COLO668 (cell line): Measurements from ENCODE around the gene BAHCC1.
A peak's percentile ranks its signal among the peaks of the same experiment; 100 is the strongest.

ENCODE experiments used
- DNase-seq: peaks from one replicate; lab custom pipeline; 2025; ENCODE audit not compliant: unreplicated experiment; lab: John Stamatoyannopoulos, UW

Gene BAHCC1

DNA sequence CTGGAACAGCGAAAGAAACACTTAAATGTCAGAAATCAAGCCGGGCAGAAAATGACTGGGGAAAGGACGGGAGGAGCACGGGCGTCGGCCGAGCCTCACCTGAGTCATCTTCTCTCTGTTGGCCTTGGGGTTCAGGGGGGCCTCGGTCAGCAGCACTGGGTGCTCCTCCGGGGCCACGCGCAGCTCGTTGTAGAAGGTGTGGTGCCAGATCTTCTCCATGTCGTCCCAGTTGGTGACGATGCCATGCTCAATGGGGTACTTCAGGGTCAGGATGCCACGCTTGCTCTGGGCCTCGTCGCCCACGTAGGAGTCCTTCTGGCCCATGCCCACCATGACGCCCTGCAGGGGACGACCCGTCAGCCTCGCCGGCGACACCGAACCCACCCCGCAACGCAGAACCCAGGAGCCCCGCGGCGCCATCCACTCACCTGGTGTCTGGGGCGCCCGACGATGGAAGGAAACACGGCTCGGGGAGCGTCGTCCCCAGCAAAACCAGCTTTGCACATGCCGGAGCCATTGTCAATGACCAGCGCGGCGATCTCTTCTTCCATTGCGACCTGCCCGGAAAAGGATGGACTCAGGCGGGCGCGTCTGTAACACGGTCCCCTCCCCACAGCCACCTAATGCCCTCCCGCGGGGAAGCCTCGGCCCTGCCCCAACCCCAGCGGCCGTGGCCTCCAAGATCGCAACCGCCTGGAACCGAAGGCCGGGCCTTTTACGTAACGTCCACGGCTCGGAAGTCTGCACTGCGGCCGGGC lies 116.7 kb downstream of the BAHCC1 start:
- DNase-seq = peak; percentile 54

DNA sequence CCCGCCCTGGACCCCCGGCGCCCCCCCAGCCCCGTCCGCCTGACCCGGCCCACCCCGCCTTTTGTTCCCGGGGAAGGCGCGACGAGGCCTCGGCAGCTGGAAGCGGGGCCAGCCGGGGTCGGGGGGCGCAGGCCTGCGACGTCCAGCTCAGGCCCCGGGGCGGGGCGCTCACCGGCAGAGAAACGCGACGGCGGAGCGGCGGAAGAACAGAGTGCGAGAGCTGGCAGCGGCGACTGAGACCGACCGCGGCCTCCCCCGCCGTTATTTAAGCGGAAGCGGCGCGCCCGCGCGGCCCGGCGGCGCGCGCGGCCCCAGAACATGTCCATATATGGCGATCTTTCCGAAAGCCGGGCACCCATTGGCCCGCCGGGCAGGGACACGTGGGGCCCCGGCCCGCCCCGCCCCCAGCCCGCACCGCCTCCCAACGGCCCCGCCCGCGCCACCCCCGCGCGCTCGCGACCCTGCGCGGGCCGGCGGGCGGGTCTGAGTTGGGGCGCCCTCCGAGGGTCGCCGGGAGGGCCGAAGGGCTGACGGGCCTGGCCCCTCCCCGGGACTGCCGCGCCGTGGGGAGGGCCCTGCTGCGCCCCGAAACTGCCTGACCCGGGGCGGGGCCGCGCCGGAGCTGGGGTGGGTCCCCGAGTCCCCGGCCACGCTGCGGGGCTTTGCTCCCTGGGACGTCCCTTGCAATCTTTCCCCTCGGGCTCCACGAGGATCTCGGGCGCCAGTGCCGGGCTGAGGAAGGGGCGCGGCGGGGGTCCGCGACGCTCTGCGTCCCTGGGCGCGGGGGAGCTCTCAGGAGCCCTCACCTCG lies 117.5 kb downstream of the BAHCC1 start, which contains the start of gene ACTG1:
ACTG1 (minus strand) TSS at position 238 of the 810 bp plus-strand sequence. CDS start 445 bp downstream, outside the sequence.
- peak; percentile 92 for DNase-seq

DNA sequence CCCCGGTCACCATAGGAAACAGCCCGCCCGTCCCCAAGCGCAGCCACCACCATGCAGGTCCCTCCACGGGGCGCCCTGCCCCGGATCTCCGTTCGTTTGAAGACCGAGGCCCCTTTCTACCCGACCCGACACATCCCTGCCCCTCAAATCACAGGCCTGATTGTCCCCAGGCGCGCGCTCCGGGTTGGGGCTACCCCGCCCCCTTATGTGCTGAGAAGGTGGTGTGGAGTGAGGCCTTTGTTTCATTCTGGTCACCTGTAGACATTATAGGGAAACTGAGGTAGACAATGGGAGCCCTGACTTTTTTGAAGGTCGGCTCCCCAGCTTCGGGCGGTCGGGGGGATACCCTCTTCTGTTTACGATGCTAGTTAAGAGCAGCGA lies 118.1 kb downstream of the BAHCC1 start:
- DNase-seq = peak; percentile 64

DNA sequence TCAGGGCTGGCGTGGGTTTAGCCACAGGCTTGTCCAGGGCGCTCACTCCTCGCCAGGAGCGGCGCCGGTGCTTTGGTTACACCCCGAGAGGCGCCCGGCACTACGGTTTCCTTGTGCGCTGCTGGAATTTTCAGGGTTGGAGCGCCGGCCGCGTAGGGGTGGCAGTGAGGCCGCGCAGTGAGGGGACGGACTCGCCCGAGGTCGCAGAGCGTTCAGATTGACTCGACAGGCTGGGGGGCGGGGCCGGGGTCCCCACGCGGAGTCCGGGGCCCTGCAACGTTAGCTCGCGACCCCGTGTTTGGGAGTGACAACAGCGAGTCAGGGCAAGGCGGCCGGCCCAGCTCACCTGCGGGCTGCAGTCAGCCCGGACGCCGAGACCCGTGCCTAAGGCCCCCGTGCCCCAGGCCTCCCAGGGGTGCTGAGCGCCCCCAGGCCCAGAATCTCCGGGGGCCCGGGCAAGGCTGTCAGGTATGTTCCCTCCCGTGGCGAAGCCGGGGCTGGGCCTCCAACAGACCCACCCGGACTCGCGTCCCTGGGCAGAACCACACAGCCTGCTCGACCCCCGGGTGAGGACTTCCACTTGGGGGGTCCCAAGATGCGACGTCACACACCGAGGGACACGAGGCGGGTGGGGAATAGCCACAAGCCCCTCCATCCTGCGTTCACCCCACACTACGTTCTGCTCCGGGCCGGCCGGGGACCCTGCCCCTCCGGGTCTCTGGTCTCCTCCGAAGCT lies 118.7 kb downstream of the BAHCC1 start:
- peak; percentile 73 for DNase-seq

DNA sequence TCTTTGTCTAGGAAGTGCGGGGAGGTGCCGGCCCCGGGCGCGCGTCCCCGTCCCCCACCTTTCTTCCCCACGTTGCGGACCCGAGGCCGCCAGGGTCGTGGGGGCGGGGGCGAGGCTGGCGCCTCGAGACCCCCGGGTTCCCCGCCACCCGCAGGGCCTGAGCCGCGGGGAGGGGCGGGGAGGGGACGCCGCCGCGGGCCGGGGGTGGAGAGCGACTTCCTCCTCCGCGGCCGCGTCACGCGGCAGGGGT lies 119.2 kb downstream of the BAHCC1 start:
- no peak for DNase-seq

DNA sequence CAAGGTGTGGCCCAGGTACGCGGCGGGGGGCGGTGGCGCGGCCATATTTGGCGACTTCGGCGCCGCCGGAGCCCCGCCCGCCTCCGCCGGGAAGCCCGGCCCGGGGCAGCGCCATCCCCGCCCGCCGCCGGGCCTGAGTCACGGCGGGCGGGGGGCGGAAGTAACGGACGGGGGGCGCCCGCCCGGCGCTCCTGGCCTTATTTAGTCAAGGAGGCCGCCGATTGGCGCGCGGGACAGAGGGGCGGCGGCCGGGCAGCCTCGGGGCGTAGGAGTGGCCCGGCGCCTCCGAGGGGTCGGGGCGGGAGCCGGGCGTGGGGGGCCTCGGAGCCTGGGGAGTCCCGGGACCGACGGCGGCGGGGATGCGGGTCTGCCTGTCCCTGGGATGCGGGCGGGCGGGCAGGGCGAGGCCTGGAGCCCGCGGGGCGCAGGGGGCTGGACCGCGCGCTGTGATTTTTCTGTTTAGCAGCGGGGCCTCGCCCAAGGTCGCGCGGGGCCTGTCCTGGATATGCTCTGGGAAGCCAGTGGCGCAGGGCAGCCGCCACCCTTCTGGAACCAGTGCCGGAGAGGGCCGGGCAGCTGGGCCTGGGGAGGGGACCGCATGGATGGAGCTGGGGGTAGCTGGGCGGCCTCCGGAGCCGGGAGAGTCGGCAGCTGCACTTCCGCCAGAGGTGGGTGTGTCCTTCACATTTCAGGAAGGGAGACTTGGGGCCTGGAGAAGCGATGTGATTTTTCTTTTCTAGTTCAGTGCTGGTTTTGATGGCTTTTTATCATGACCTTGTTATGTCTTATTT lies 119.7 kb downstream of the BAHCC1 start:
- peak; percentile 81 for DNase-seq

GRCh38 chr17:81515530-81516041 lies 120.3 kb downstream of the BAHCC1 start:
- no peak for DNase-seq
